Panc1 (cell line): ENCODE results near the gene ARHGAP23.

Experiments
- POLR2AphosphoS5 ChIP-seq: IDR thresholded peaks from 2 replicates; pipeline ENCODE4 v1.6.1; 2012; ENCODE audit warnings: mild to moderate bottlenecking, low read depth, low read length, moderate library complexity
- SIN3A ChIP-seq: IDR thresholded peaks from 2 replicates; pipeline ENCODE4 v1.6.1; 2012; ENCODE audit warnings: low read depth, mild to moderate bottlenecking, low read length, moderate library complexity, borderline replicate concordance; ENCODE audit not compliant: insufficient read depth
- TF ChIP-seq, protein P1 (sequence below): fragments of 450-650 bp; IDR thresholded peaks from 2 replicates; pipeline ENCODE4 v1.5.1; 2017; ENCODE audit warnings: mild to moderate bottlenecking
- TF ChIP-seq, protein P2 (sequence below), 2 experiments: IDR thresholded peaks; 2 replicates each; pipeline ENCODE4 v1.6.1; 2011 to 2012; ENCODE audit warnings: low read depth in 2 of 2, control low read depth in 1 of 2, low read length in 1 of 2, mild to moderate bottlenecking in 1 of 2, moderate library complexity in 1 of 2; ENCODE audit not compliant: insufficient read depth in 1 of 2

DNA sequence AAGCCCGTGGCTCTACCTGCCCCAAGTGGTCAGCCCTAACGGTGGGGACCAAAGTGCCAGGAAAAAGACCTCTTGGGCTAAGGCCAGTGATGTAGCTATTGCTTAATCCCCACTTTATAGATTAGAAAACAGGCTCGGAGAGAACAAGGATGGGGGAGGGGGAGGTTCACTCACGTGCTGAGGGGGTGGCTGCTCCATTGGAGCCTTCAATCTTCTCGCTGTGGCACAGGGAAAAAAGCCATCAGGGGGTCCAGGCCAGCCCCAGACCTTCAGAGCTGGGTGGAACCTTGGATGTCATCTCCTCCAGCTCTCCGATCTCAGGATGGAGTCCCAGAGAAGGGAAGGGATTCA, 131.6 kb downstream of the ARHGAP23 start:
- TF ChIP-seq SIN3A: no peak
- TF ChIP-seq, protein P1, sequence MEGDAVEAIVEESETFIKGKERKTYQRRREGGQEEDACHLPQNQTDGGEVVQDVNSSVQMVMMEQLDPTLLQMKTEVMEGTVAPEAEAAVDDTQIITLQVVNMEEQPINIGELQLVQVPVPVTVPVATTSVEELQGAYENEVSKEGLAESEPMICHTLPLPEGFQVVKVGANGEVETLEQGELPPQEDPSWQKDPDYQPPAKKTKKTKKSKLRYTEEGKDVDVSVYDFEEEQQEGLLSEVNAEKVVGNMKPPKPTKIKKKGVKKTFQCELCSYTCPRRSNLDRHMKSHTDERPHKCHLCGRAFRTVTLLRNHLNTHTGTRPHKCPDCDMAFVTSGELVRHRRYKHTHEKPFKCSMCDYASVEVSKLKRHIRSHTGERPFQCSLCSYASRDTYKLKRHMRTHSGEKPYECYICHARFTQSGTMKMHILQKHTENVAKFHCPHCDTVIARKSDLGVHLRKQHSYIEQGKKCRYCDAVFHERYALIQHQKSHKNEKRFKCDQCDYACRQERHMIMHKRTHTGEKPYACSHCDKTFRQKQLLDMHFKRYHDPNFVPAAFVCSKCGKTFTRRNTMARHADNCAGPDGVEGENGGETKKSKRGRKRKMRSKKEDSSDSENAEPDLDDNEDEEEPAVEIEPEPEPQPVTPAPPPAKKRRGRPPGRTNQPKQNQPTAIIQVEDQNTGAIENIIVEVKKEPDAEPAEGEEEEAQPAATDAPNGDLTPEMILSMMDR: no peak; the same call in 1 of the 2 replicates
- TF ChIP-seq POLR2AphosphoS5: no peak
- TF ChIP-seq, protein P2, sequence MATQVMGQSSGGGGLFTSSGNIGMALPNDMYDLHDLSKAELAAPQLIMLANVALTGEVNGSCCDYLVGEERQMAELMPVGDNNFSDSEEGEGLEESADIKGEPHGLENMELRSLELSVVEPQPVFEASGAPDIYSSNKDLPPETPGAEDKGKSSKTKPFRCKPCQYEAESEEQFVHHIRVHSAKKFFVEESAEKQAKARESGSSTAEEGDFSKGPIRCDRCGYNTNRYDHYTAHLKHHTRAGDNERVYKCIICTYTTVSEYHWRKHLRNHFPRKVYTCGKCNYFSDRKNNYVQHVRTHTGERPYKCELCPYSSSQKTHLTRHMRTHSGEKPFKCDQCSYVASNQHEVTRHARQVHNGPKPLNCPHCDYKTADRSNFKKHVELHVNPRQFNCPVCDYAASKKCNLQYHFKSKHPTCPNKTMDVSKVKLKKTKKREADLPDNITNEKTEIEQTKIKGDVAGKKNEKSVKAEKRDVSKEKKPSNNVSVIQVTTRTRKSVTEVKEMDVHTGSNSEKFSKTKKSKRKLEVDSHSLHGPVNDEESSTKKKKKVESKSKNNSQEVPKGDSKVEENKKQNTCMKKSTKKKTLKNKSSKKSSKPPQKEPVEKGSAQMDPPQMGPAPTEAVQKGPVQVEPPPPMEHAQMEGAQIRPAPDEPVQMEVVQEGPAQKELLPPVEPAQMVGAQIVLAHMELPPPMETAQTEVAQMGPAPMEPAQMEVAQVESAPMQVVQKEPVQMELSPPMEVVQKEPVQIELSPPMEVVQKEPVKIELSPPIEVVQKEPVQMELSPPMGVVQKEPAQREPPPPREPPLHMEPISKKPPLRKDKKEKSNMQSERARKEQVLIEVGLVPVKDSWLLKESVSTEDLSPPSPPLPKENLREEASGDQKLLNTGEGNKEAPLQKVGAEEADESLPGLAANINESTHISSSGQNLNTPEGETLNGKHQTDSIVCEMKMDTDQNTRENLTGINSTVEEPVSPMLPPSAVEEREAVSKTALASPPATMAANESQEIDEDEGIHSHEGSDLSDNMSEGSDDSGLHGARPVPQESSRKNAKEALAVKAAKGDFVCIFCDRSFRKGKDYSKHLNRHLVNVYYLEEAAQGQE (IDR thresholded peaks at IDR 0.05; ENCODE audit: insufficient read depth in 1 of 2, low read depth in 2 of 2, low read length in 1 of 2): no peak
